WTC11 (cell line): Measurements from ENCODE around the gene ATPAF1. TPM values are rescaled to one million over a fixed set of nuclear protein-coding genes. Genes with fewer than 3 reads are reported as not detected.

Experiments
- ATAC-seq: fragments of 200-7000 bp; cut with Tn5 transposase; 2 replicates; pipeline ENCODE4 v1.10.0; 2021; ENCODE audit warnings: mild to moderate bottlenecking, moderate library complexity
- CTCF ChIA-PET: fragments of 300-600 bp; sonication (Branson Sonifier 250); formaldehyde crosslinking; loops from one replicate; lab custom pipeline; 2021; ENCODE audit warnings: antibody characterized with exemption; lab: Charles Lee
- POLR2A ChIA-PET: fragments of 350-600 bp; sonication (Branson Sonifier 250); formaldehyde crosslinking; loops from one replicate; lab custom pipeline; 2021; ENCODE audit warnings: antibody characterized with exemption; lab: Charles Lee
- DNase-seq: peaks from one replicate; pipeline ENCODE4 v3.0.0; 2021; ENCODE audit warnings: low spot score
- H3K27ac Mint-ChIP-seq: 2 replicates; pipeline ENCODE4 v1.8.0; 2021; ENCODE audit warnings: mixed read lengths
- H3K27me3 Mint-ChIP-seq: 2 replicates; pipeline ENCODE4 v1.8.0; 2021; ENCODE audit warnings: low read depth, mild to moderate bottlenecking, moderate library complexity, mixed read lengths
- H3K36me3 Mint-ChIP-seq: 2 replicates; pipeline ENCODE4 v1.8.0; 2021; ENCODE audit warnings: mixed read lengths
- H3K4me1 Mint-ChIP-seq: 2 replicates; pipeline ENCODE4 v1.8.0; 2022; ENCODE audit warnings: mixed read lengths
- H3K4me3 Mint-ChIP-seq: 2 replicates; pipeline ENCODE4 v1.8.0; 2021; ENCODE audit warnings: mild to moderate bottlenecking, moderate library complexity, mixed read lengths
- H3K9me3 Mint-ChIP-seq: 2 replicates; pipeline ENCODE4 v1.8.0; 2021; ENCODE audit warnings: mixed read lengths
- JUN ChIP-seq: sonication (generic); formaldehyde crosslinking; IDR thresholded peaks from 2 replicates; pipeline ENCODE4 v1.8.0; 2023; ENCODE audit warnings: mild to moderate bottlenecking, missing genetic modification reagents
- MXD4 ChIP-seq: fragments of 250-450 bp; sonication (Bioruptor Pico); IDR thresholded peaks from 2 replicates; pipeline ENCODE4 v1.8.0; 2021; ENCODE audit warnings: mild to moderate bottlenecking, moderate library complexity, borderline replicate concordance
- OVOL2 ChIP-seq: fragments of 250-450 bp; sonication (Bioruptor Pico); IDR thresholded peaks from 2 replicates; pipeline ENCODE4 v1.9.0; 2021; ENCODE audit warnings: mild to moderate bottlenecking, borderline replicate concordance
- RELA ChIP-seq: sonication (generic); formaldehyde crosslinking; IDR thresholded peaks from 2 replicates; pipeline ENCODE4 v1.8.1; 2022; ENCODE audit warnings: missing genetic modification reagents, mild to moderate bottlenecking, borderline replicate concordance
- RORB ChIP-seq: fragments of 250-450 bp; sonication (Bioruptor Pico); IDR thresholded peaks from 2 replicates; pipeline ENCODE4 v1.9.0; 2021; ENCODE audit warnings: mild to moderate bottlenecking
- SMAD3 ChIP-seq: sonication (generic); formaldehyde crosslinking; IDR thresholded peaks from 2 replicates; pipeline ENCODE4 v1.8.0; 2022; ENCODE audit warnings: missing genetic modification reagents, mild to moderate bottlenecking, borderline replicate concordance
- SMAD4 ChIP-seq: sonication (generic); formaldehyde crosslinking; IDR thresholded peaks from 2 replicates; pipeline ENCODE4 v1.8.0; 2022; ENCODE audit warnings: mild to moderate bottlenecking, missing genetic modification reagents
- SOX15 ChIP-seq: fragments of 250-450 bp; sonication (Bioruptor Pico); IDR thresholded peaks from 2 replicates; pipeline ENCODE4 v1.9.0; 2021; ENCODE audit warnings: mild to moderate bottlenecking
- ZNF138 ChIP-seq: sonication (generic); formaldehyde crosslinking; conservative IDR thresholded peaks from 2 replicates; pipeline ENCODE4 v1.8.1; 2022; ENCODE audit warnings: mild to moderate bottlenecking, moderate library complexity, missing genetic modification reagents
- ZNF396 ChIP-seq: fragments of 250-450 bp; sonication (Bioruptor Pico); IDR thresholded peaks from 2 replicates; pipeline ENCODE4 v1.8.0; 2021; ENCODE audit warnings: mild to moderate bottlenecking, moderate library complexity, borderline replicate concordance
- total RNA-seq: library from RNA; stranded (reverse); gene quantifications from 3 replicates; pipeline ENCODE4 v1.2.3, GENCODE V29; 2021
- TF ChIP-seq, protein P1 (sequence below): sonication (generic); formaldehyde crosslinking; IDR thresholded peaks from 2 replicates; pipeline ENCODE4 v1.8.0; 2023; ENCODE audit warnings: mild to moderate bottlenecking, missing genetic modification reagents
- TF ChIP-seq, protein P2 (sequence below): sonication (generic); formaldehyde crosslinking; IDR thresholded peaks from 2 replicates; pipeline ENCODE4 v1.8.0; 2022; ENCODE audit warnings: mild to moderate bottlenecking, missing genetic modification reagents
- TF ChIP-seq, protein P3 (sequence below): sonication (generic); formaldehyde crosslinking; IDR thresholded peaks from 2 replicates; pipeline ENCODE4 v1.8.0; 2023; ENCODE audit warnings: missing genetic modification reagents
- TF ChIP-seq, protein P4 (sequence below): sonication (generic); formaldehyde crosslinking; IDR thresholded peaks from 2 replicates; pipeline ENCODE4 v1.8.1; 2023; ENCODE audit warnings: mild to moderate bottlenecking, missing genetic modification reagents, moderate library complexity
- TF ChIP-seq, protein P5 (sequence below): sonication (generic); formaldehyde crosslinking; IDR thresholded peaks from 2 replicates; pipeline ENCODE4 v1.8.1; 2023; ENCODE audit warnings: mild to moderate bottlenecking, missing genetic modification reagents, borderline replicate concordance
- TF ChIP-seq, protein P6 (sequence below): sonication (generic); formaldehyde crosslinking; IDR thresholded peaks from 2 replicates; pipeline ENCODE4 v1.8.1; 2023; ENCODE audit warnings: mild to moderate bottlenecking, missing genetic modification reagents, moderate library complexity
- TF ChIP-seq, protein P7 (sequence below): fragments of 250-450 bp; sonication (Bioruptor Pico); IDR thresholded peaks from 2 replicates; pipeline ENCODE4 v1.9.0; 2021; ENCODE audit warnings: mild to moderate bottlenecking
- TF ChIP-seq, protein P8 (sequence below): fragments of 250-450 bp; sonication (Bioruptor Pico); IDR thresholded peaks from 2 replicates; pipeline ENCODE4 v1.9.0; 2021; ENCODE audit warnings: mild to moderate bottlenecking

Gene ATPAF1
- total RNA-seq, 1 experiment from 2014 or later: 35.7 TPM

DNA sequence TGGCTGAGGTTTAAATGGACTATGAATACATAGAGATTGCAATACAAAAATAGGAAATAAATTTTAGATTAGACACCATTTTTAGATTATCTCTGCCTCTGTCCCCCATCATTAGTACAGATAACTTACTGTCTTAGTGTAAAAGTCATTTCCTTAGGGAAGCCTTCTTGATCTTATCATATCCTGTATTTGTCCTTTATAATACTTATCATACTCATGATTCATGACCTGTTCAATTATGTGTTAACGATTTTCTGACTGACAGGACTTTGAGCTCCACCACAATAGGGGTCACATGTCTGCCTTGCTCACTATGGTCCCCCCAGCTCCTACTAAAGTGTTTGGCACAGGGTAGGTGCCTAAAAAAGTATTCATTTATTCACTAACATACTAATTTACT lies 18.1 kb upstream of the ATPAF1 start (continued):
- no peak for TF ChIP-seq SMAD4 (CRISPR knock-in tag)
- no peak for TF ChIP-seq RORB (CRISPR knock-in tag)
- no peak for TF ChIP-seq MXD4 (CRISPR knock-in tag)
- TF ChIP-seq, all 79 proteins: peak for 0

DNA sequence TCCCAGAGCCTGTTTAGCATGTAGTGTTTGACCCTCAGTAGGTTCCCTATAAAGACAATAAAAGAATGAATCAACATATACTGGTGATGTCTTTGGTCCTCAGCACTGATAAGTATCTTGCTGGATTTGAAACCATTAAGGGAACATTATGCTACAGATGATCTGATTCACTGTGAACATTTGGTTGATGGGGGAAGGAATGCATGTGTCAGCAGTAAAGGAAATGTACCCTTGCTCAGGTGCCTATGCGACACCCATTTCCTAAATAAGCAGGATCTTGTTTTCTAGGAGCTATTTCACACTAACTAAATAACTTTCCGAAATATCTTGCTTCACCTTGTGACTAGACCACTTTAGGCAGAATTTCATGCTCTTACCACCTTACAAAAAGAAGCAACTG lies 16.5 kb upstream of the ATPAF1 start:
- CTCF ChIA-PET: no interaction called here
- POLR2A ChIA-PET: no interaction called here
- no peak for ATAC-seq
- Mint-ChIP-seq H3K4me3 (no peak overlapping the region), H3K9me3 (no peaks in the 10 kb centered on the region), H3K36me3 (peaks cover 76% of the 10 kb centered on the region), H3K27ac (no peak overlapping the region), H3K4me1 (no peaks in the 10 kb centered on the region), H3K27me3 (no peaks in the 10 kb centered on the region)
- TF ChIP-seq, protein P1, sequence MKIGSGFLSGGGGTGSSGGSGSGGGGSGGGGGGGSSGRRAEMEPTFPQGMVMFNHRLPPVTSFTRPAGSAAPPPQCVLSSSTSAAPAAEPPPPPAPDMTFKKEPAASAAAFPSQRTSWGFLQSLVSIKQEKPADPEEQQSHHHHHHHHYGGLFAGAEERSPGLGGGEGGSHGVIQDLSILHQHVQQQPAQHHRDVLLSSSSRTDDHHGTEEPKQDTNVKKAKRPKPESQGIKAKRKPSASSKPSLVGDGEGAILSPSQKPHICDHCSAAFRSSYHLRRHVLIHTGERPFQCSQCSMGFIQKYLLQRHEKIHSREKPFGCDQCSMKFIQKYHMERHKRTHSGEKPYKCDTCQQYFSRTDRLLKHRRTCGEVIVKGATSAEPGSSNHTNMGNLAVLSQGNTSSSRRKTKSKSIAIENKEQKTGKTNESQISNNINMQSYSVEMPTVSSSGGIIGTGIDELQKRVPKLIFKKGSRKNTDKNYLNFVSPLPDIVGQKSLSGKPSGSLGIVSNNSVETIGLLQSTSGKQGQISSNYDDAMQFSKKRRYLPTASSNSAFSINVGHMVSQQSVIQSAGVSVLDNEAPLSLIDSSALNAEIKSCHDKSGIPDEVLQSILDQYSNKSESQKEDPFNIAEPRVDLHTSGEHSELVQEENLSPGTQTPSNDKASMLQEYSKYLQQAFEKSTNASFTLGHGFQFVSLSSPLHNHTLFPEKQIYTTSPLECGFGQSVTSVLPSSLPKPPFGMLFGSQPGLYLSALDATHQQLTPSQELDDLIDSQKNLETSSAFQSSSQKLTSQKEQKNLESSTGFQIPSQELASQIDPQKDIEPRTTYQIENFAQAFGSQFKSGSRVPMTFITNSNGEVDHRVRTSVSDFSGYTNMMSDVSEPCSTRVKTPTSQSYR: no peak
- TF ChIP-seq, protein P2, sequence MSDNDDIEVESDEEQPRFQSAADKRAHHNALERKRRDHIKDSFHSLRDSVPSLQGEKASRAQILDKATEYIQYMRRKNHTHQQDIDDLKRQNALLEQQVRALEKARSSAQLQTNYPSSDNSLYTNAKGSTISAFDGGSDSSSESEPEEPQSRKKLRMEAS: no peak
- TF ChIP-seq OVOL2 (CRISPR knock-in tag) (no peak), JUN (no peak)
- TF ChIP-seq, protein P3, sequence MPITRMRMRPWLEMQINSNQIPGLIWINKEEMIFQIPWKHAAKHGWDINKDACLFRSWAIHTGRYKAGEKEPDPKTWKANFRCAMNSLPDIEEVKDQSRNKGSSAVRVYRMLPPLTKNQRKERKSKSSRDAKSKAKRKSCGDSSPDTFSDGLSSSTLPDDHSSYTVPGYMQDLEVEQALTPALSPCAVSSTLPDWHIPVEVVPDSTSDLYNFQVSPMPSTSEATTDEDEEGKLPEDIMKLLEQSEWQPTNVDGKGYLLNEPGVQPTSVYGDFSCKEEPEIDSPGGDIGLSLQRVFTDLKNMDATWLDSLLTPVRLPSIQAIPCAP: no peak
- TF ChIP-seq, protein P4, sequence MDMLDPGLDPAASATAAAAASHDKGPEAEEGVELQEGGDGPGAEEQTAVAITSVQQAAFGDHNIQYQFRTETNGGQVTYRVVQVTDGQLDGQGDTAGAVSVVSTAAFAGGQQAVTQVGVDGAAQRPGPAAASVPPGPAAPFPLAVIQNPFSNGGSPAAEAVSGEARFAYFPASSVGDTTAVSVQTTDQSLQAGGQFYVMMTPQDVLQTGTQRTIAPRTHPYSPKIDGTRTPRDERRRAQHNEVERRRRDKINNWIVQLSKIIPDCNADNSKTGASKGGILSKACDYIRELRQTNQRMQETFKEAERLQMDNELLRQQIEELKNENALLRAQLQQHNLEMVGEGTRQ (CRISPR knock-in tag): no peak
- TF ChIP-seq, protein P5, sequence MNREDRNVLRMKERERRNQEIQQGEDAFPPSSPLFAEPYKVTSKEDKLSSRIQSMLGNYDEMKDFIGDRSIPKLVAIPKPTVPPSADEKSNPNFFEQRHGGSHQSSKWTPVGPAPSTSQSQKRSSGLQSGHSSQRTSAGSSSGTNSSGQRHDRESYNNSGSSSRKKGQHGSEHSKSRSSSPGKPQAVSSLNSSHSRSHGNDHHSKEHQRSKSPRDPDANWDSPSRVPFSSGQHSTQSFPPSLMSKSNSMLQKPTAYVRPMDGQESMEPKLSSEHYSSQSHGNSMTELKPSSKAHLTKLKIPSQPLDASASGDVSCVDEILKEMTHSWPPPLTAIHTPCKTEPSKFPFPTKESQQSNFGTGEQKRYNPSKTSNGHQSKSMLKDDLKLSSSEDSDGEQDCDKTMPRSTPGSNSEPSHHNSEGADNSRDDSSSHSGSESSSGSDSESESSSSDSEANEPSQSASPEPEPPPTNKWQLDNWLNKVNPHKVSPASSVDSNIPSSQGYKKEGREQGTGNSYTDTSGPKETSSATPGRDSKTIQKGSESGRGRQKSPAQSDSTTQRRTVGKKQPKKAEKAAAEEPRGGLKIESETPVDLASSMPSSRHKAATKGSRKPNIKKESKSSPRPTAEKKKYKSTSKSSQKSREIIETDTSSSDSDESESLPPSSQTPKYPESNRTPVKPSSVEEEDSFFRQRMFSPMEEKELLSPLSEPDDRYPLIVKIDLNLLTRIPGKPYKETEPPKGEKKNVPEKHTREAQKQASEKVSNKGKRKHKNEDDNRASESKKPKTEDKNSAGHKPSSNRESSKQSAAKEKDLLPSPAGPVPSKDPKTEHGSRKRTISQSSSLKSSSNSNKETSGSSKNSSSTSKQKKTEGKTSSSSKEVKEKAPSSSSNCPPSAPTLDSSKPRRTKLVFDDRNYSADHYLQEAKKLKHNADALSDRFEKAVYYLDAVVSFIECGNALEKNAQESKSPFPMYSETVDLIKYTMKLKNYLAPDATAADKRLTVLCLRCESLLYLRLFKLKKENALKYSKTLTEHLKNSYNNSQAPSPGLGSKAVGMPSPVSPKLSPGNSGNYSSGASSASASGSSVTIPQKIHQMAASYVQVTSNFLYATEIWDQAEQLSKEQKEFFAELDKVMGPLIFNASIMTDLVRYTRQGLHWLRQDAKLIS (CRISPR knock-in tag): no peak
- TF ChIP-seq, protein P6, sequence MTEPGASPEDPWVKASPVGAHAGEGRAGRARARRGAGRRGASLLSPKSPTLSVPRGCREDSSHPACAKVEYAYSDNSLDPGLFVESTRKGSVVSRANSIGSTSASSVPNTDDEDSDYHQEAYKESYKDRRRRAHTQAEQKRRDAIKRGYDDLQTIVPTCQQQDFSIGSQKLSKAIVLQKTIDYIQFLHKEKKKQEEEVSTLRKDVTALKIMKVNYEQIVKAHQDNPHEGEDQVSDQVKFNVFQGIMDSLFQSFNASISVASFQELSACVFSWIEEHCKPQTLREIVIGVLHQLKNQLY: no peak
- TF ChIP-seq, all 79 proteins: peak for 0
- DNase-seq: no peak

DNA sequence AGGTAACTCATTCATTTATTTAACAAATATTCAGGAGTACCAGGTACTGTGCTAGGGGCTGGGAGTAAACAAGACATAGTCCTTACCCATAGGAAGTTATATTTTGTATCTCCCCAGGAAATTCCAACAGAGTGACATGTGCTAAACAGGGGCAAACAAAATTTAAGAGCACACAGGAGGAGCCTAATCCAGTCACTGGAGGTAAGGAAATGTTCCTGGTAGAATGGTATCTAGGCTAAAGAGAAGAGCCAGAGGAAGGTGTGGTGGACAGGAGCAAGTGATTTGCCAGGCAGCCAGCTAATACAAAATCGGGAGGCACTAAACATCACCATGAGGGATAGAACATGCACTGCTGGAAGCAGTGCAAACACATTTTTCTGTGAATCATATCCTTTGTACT lies 13.9 kb upstream of the ATPAF1 start:
- Mint-ChIP-seq H3K9me3 (no peaks in the 10 kb centered on the region), H3K4me1 (peaks cover 9% of the 10 kb centered on the region), H3K36me3 (peaks cover 71% of the 10 kb centered on the region), H3K27ac (no peak overlapping the region; the same call in 1 of the 2 replicates), H3K27me3 (no peaks in the 10 kb centered on the region), H3K4me3 (no peak overlapping the region)
- POLR2A ChIA-PET: no interaction called here
- CTCF ChIA-PET: no interaction called here
- DNase-seq (no peak), ATAC-seq (no peak)
- no peak for TF ChIP-seq RELA (CRISPR knock-in tag)
- no peak for TF ChIP-seq SMAD3
- TF ChIP-seq ZNF138 (CRISPR knock-in tag): no peak
- TF ChIP-seq JUN: no peak
- no peak for TF ChIP-seq SOX15
- TF ChIP-seq ZNF396: no peak
- TF ChIP-seq, protein P7, sequence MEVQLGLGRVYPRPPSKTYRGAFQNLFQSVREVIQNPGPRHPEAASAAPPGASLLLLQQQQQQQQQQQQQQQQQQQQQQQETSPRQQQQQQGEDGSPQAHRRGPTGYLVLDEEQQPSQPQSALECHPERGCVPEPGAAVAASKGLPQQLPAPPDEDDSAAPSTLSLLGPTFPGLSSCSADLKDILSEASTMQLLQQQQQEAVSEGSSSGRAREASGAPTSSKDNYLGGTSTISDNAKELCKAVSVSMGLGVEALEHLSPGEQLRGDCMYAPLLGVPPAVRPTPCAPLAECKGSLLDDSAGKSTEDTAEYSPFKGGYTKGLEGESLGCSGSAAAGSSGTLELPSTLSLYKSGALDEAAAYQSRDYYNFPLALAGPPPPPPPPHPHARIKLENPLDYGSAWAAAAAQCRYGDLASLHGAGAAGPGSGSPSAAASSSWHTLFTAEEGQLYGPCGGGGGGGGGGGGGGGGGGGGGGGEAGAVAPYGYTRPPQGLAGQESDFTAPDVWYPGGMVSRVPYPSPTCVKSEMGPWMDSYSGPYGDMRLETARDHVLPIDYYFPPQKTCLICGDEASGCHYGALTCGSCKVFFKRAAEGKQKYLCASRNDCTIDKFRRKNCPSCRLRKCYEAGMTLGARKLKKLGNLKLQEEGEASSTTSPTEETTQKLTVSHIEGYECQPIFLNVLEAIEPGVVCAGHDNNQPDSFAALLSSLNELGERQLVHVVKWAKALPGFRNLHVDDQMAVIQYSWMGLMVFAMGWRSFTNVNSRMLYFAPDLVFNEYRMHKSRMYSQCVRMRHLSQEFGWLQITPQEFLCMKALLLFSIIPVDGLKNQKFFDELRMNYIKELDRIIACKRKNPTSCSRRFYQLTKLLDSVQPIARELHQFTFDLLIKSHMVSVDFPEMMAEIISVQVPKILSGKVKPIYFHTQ (CRISPR knock-in tag): no peak
- no peak for TF ChIP-seq OVOL2 (CRISPR knock-in tag)
- TF ChIP-seq, protein P8, sequence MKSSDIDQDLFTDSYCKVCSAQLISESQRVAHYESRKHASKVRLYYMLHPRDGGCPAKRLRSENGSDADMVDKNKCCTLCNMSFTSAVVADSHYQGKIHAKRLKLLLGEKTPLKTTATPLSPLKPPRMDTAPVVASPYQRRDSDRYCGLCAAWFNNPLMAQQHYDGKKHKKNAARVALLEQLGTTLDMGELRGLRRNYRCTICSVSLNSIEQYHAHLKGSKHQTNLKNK (CRISPR knock-in tag): no peak
